ENCODE measurements around the gene SLC6A2. TPM values are rescaled to one million over a fixed set of nuclear protein-coding genes. Genes with fewer than 3 reads are reported as not detected.

SLC6A2 gene
- total RNA-seq, 3 donors from 2014 or later = 0.09 to 0.19 TPM; not detected in 1

- H3K9me3 ChIP-seq = no peaks in the 10 kb centered on the region
- no peak overlapping the region for H3K4me3 ChIP-seq
- DNase-seq = no peak
- TF ChIP-seq CTCF (IDR thresholded peaks at IDR 0.05) = no peak
- intact Hi-C loops (cut with DNase I, micrococcal nuclease) = no loop called here
- no peaks in the 10 kb centered on the region for H3K4me1 ChIP-seq (ENCODE audit: low read depth)
- no peaks in the 10 kb centered on the region for H3K36me3 ChIP-seq (ENCODE audit: low read depth)
- ATAC-seq = no peak
These were observed 61.5 kb downstream of the SLC6A2 start for GRCh38 chr16:55717326-55717725.

DNA sequence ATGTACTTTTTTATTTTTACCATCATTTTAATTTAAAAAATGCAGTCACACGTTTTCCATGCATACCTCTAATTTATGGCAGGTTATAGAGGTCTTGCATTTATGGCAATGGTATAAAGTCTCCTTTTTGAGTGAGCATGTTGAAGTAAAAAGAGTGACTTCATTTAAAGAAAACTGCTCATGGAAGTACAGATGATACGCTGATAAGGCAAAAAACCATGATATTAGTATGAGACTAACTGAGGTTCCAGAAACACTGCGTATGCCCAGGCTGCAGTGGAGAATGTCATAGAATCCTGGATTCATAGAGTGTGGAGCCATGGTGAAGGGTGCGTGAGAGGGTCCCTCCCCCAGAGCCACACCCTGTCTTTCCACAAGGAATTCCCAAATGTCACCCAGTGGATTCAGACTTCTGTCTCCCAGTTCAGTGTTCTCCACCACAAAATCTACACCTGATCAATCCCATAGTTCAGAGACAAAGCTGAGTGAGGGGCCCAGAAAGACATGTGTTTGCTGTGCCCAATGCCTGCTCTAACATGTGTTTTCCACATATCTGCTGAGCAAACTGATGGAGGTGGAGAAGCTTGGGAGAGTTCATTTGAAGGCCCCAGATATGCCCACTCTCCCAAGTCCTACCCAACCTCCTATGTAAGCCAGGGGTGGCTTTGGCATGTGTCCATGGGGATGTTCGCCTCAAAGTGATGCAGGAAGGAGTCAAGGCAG, 69.4 kb downstream of the SLC6A2 start:
- no peaks in the 10 kb centered on the region for H3K4me1 ChIP-seq (ENCODE audit: low read depth)
- H3K36me3 ChIP-seq (ENCODE audit: low read depth) = no peaks in the 10 kb centered on the region
- no peaks in the 10 kb centered on the region for H3K9me3 ChIP-seq
- TF ChIP-seq CTCF (IDR thresholded peaks at IDR 0.05) = no peak
- no peak overlapping the region for H3K4me3 ChIP-seq
- ATAC-seq = no peak
- intact Hi-C loops (cut with DNase I, micrococcal nuclease) = no loop called here
- no peak for DNase-seq

DNA sequence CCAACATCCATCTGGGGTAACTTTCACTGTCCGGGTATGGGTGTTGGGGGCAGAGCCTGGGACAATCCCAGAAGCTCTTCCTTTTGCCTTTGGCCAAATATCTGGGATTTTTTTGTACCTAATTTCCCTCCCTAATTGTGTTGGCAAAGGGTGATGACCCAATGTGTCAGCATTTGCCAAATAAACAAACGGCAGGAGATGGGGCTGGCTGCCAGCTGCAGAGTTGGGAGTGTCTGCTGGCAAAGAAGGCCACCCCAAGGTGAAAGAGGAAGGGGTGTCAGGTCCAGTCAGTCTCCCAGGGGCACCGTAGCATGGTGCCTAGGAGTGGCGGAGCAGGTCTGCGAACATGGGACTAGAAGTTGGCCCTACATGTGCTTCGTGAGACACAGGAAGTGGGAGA, 73.0 kb downstream of the SLC6A2 start:
- no peak for DNase-seq
- ATAC-seq = no peak
- Histone ChIP-seq H3K4me1 (ENCODE audit: low read depth) (no peaks in the 10 kb centered on the region), H3K36me3 (ENCODE audit: low read depth) (no peaks in the 10 kb centered on the region), H3K4me3 (no peak overlapping the region), H3K9me3 (no peaks in the 10 kb centered on the region)
- no peak for TF ChIP-seq CTCF (IDR thresholded peaks at IDR 0.05)
- intact Hi-C loops (cut with DNase I, micrococcal nuclease) = no loop called here

DNA sequence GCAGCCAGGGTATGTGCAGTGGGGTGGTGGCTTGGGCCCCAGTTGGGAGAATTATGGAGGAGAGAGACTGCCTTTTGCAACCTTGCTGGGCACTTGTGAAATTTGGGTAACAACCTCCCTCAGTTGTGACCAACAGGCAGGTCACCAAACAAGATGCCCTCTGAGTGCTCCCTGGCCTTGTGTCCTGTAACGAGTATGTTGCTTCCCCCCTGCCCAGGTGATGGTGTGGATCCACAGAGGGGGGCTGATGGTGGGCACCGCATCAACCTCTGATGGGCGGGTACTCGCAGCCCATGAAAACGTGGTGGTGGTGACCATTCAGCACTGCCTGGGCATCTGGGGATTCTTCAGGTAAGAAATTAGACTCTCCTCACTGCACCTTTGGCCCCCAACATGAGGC, 74.3 kb downstream of the SLC6A2 start:
- Histone ChIP-seq H3K36me3 (ENCODE audit: low read depth) (no peaks in the 10 kb centered on the region), H3K9me3 (no peaks in the 10 kb centered on the region), H3K4me1 (ENCODE audit: low read depth) (no peaks in the 10 kb centered on the region), H3K4me3 (no peak overlapping the region)
- DNase-seq (no peak), ATAC-seq (no peak)
- no peak for TF ChIP-seq CTCF (IDR thresholded peaks at IDR 0.05)
- intact Hi-C loops (cut with DNase I, micrococcal nuclease) = no loop called here

- Histone ChIP-seq H3K4me1 (ENCODE audit: low read depth) (no peaks in the 10 kb centered on the region), H3K36me3 (ENCODE audit: low read depth) (no peaks in the 10 kb centered on the region), H3K9me3 (no peaks in the 10 kb centered on the region), H3K4me3 (no peak overlapping the region)
- ATAC-seq = no peak
- DNase-seq = no peak
- no peak for TF ChIP-seq CTCF (IDR thresholded peaks at IDR 0.05)
- intact Hi-C loops (cut with DNase I, micrococcal nuclease) = no loop called here
These were observed 76.7 kb downstream of the SLC6A2 start for GRCh38 chr16:55732496-55732895.

- DNase-seq (no peak), ATAC-seq (no peak)
- TF ChIP-seq CTCF (IDR thresholded peaks at IDR 0.05) = no peak
- Histone ChIP-seq H3K9me3 (no peaks in the 10 kb centered on the region), H3K4me3 (no peak overlapping the region), H3K4me1 (ENCODE audit: low read depth) (no peaks in the 10 kb centered on the region), H3K36me3 (ENCODE audit: low read depth) (no peaks in the 10 kb centered on the region)
- intact Hi-C loops (cut with DNase I, micrococcal nuclease) = no loop called here
These were observed 78.9 kb downstream of the SLC6A2 start for GRCh38 chr16:55734665-55735064.
